A673 (cell line): Measurements from ENCODE around the gene IRGC. TPM values are rescaled to one million over a fixed set of nuclear protein-coding genes. Genes with fewer than 3 reads are reported as not detected.

Experiments used
- BruUV-seq: library from RNA; stranded (reverse); fragments of 400-500 nt; replicated peaks from 2 replicates; lab custom pipeline; 2021; lab: Mats Ljungman, UMichigan
- CTCF ChIA-PET: fragments of 300-600 bp; sonication (Branson Sonifier 250); formaldehyde crosslinking; loops from one replicate; lab custom pipeline; 2022; ENCODE audit warnings: antibody characterized with exemption; lab: Charles Lee
- POLR2A ChIA-PET: fragments of 300-600 bp; sonication (Branson Sonifier 250); formaldehyde crosslinking; loops from one replicate; lab custom pipeline; 2022; ENCODE audit warnings: antibody characterized with exemption; ENCODE audit not compliant: low non-redundant PET; lab: Charles Lee
- DNase-seq: peaks from one replicate; pipeline ENCODE4 v3.0.0-alpha.2; 2015; ENCODE audit warnings: low spot score
- H3K27ac ChIP-seq: fragments of 200-600 bp; sonication (generic); 2 replicates; pipeline ENCODE4 v1.5.1; 2016; ENCODE audit warnings: mixed run types, low read depth, mild to moderate bottlenecking, mixed read lengths, antibody characterized with exemption, low read length; ENCODE audit not compliant: poor library complexity, severe bottlenecking
- H3K27me3 ChIP-seq: fragments of 200-600 bp; sonication (generic); replicated peaks from 2 replicates; pipeline ENCODE4 v1.6.1; 2017; ENCODE audit warnings: mixed run types, low read depth, mild to moderate bottlenecking, mixed read lengths, antibody characterized with exemption, low read length; ENCODE audit not compliant: insufficient read depth, poor library complexity
- H3K36me3 ChIP-seq: fragments of 200-600 bp; sonication (generic); 2 replicates; pipeline ENCODE4 v1.6.1; 2016; ENCODE audit warnings: mixed run types, mild to moderate bottlenecking, mixed read lengths, antibody characterized with exemption, low read length; ENCODE audit not compliant: insufficient read depth, poor library complexity, severe bottlenecking
- H3K4me1 ChIP-seq: fragments of 200-600 bp; sonication (generic); 2 replicates; pipeline ENCODE4 v1.6.1; 2017; ENCODE audit warnings: mixed run types, mild to moderate bottlenecking, mixed read lengths, antibody characterized with exemption, low read length; ENCODE audit not compliant: insufficient read depth, poor library complexity, severe bottlenecking
- H3K4me3 ChIP-seq: fragments of 200-600 bp; sonication (generic); 2 replicates; pipeline ENCODE4 v1.5.1; 2016; ENCODE audit warnings: low read depth, mixed run types, mild to moderate bottlenecking, mixed read lengths, low read length; ENCODE audit not compliant: poor library complexity, severe bottlenecking
- H3K9me3 ChIP-seq: fragments of 200-600 bp; sonication (generic); 2 replicates; pipeline ENCODE4 v1.6.1; 2016; ENCODE audit warnings: mixed run types, low read depth, mild to moderate bottlenecking, mixed read lengths, antibody characterized with exemption, low read length; ENCODE audit not compliant: poor library complexity, severe bottlenecking
- EZH2 ChIP-seq: fragments of 200-600 bp; sonication (generic); IDR thresholded peaks from 2 replicates; pipeline ENCODE4 v1.6.1; 2017; ENCODE audit warnings: borderline replicate concordance, low read depth, mild to moderate bottlenecking, mixed read lengths, antibody characterized with exemption, low read length; ENCODE audit not compliant: poor library complexity, severe bottlenecking
- intact Hi-C: fragments of 100-400 bp; cut with micrococcal nuclease; formaldehyde crosslinking; loops from one replicate; pipeline ENCODE4 v1.10.0; 2022; ENCODE audit not compliant: unreplicated experiment
- total RNA-seq: library from RNA; stranded (reverse); gene quantifications from 2 replicates; pipeline ENCODE4 v1.2.3, GENCODE V29; 2021
- TF ChIP-seq, protein P1 (sequence below): fragments of 300-800, 200-600 bp; sonication (generic); conservative IDR thresholded peaks from 2 replicates; pipeline ENCODE4 v1.5.1; 2017; ENCODE audit warnings: low read depth, mild to moderate bottlenecking, antibody characterized with exemption, low read length, moderate library complexity, mixed read lengths

IRGC gene
- total RNA-seq, 1 experiment from 2014 or later: not detected

DNA sequence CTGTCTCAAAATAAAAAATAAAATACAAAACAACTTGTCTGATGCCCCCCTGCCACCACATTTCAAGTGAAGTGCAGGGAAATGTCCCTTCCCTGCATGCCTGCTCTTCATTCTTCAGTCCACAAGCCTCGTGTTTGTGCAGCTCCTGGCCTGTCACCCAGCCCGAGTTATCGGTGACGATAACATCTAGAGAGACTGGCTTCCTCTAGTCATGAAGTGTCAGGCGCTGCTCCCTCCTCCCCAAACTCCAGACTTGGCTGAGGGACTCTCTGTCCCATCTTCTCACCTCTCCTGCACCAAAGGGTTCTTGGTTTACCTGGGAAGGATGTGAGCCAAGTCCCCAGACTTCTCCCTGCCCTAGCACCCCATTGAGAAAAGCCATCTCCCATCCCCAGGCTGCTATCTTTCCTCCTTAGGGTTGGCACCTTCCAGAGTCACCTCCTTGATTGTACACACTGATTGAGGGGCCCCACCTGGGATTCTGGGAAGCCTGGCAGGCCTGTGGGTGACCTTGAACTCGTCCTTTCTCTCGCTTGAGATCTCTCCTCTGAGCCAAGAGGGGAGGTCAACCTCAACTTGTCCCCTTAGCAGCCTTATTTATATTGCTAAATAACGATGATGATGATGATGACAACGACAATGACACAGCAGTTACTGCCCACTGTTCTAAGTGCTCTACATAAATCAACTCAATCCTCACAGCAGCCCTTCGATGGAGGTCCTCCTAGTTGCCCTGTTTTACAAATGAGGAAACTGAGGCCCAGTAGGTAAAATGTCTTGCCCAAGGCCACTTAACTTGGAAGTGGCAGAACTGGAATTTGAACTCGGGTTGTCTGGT, 32.8 kb upstream of the IRGC start:
- no TSS peak for BruUV-seq
- H3K27ac ChIP-seq: no peak overlapping the region
- intact Hi-C loops: no loop called here
- no peaks in the 10 kb centered on the region for H3K4me1 ChIP-seq
- POLR2A ChIA-PET: no interaction called here
- CTCF ChIA-PET: no interaction called here
- H3K36me3 ChIP-seq: no peaks in the 10 kb centered on the region
- H3K4me3 ChIP-seq: no peak overlapping the region
- no peak for DNase-seq
- no peaks in the 10 kb centered on the region for H3K9me3 ChIP-seq
- TF ChIP-seq, protein P1, sequence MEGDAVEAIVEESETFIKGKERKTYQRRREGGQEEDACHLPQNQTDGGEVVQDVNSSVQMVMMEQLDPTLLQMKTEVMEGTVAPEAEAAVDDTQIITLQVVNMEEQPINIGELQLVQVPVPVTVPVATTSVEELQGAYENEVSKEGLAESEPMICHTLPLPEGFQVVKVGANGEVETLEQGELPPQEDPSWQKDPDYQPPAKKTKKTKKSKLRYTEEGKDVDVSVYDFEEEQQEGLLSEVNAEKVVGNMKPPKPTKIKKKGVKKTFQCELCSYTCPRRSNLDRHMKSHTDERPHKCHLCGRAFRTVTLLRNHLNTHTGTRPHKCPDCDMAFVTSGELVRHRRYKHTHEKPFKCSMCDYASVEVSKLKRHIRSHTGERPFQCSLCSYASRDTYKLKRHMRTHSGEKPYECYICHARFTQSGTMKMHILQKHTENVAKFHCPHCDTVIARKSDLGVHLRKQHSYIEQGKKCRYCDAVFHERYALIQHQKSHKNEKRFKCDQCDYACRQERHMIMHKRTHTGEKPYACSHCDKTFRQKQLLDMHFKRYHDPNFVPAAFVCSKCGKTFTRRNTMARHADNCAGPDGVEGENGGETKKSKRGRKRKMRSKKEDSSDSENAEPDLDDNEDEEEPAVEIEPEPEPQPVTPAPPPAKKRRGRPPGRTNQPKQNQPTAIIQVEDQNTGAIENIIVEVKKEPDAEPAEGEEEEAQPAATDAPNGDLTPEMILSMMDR: no peak
- no peak for TF ChIP-seq EZH2
- H3K27me3 ChIP-seq: no peaks in the 10 kb centered on the region

DNA sequence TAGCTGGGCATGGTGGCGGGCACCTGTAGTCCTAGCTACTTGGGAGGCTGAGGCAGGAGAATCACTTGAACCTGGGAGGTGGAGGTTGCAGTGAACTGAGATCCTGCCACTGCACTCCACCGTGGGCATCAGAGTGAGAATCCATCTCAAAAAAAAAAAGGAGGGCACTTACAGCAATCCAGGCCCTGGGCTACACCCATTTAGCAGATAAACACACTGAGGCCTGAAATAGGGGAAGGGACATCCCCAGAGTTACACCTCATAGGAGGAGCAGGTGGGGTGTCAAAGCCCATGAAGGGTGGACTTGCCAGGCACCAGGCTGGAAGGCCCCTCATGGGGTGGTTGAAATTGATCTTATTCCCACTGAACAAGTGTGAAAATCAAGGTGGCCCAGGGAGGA, 32.0 kb upstream of the IRGC start:
- intact Hi-C loops: no loop called here
- TF ChIP-seq EZH2: no peak
- TF ChIP-seq, protein P1: no peak
- H3K9me3 ChIP-seq: no peaks in the 10 kb centered on the region
- POLR2A ChIA-PET: no interaction called here
- no peaks in the 10 kb centered on the region for H3K4me1 ChIP-seq
- DNase-seq: no peak
- CTCF ChIA-PET: no interaction called here
- no TSS peak for BruUV-seq
- H3K4me3 ChIP-seq: no peak overlapping the region
- no peak overlapping the region for H3K27ac ChIP-seq
- H3K36me3 ChIP-seq: no peaks in the 10 kb centered on the region
- H3K27me3 ChIP-seq: no peaks in the 10 kb centered on the region

DNA sequence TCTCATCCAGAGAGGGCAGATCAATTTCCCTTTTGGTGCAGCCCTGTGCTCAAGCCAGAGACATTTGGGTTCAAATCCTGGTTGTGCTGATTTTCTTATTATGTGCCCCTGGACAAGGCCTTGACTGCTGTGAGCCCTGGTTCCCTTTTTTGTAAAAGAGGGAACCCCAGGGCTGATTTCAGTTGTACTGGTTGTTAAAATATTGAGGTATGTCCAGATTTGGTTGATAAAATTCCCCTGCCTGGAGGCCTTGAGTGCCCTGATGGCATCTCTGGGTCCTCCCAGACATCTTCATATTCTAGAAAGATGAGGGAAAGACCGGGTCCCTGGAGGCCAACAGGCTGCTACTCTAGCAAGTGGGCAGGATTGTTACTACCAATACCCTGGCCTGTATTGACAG, 31.6 kb upstream of the IRGC start:
- intact Hi-C loops: no loop called here
- Histone ChIP-seq H3K4me3 (no peak overlapping the region), H3K27me3 (no peaks in the 10 kb centered on the region), H3K9me3 (no peaks in the 10 kb centered on the region), H3K36me3 (no peaks in the 10 kb centered on the region), H3K27ac (no peak overlapping the region), H3K4me1 (no peaks in the 10 kb centered on the region)
- TF ChIP-seq EZH2: no peak
- TF ChIP-seq, protein P1: no peak
- CTCF ChIA-PET: no interaction called here
- BruUV-seq: no TSS peak
- no peak for DNase-seq
- POLR2A ChIA-PET: no interaction called here
